NCI-H2107 (cell line): ENCODE results near the gene GMPR2.

Experiments used
- DNase-seq: peaks from one replicate; lab custom pipeline; 2025; lab: John Stamatoyannopoulos, UW

Gene GMPR2

GRCh38 chr14:24252289-24253124 is 19.8 kb downstream of the GMPR2 start:
- no peak for DNase-seq

DNA sequence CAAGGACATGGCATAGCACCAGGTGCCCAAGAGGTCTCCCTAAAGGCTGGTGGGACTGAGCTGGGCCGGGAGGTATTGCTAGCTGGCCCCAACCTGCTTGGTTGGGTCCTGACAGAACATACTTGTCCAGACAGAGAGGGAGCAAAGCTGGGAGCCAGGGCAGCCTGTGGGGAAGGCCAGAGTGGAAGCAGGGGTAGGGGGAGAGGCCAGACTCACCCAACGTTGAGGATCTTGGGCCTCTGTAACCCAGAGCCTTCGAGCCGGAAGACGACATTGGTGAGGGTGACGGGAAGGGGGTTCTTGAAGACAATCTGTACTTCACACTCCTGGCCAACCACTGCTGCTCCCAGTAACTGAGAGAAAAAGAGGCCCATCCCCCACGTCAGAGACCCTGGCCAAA is 21.2 kb downstream of the GMPR2 start:
- no peak for DNase-seq

DNA sequence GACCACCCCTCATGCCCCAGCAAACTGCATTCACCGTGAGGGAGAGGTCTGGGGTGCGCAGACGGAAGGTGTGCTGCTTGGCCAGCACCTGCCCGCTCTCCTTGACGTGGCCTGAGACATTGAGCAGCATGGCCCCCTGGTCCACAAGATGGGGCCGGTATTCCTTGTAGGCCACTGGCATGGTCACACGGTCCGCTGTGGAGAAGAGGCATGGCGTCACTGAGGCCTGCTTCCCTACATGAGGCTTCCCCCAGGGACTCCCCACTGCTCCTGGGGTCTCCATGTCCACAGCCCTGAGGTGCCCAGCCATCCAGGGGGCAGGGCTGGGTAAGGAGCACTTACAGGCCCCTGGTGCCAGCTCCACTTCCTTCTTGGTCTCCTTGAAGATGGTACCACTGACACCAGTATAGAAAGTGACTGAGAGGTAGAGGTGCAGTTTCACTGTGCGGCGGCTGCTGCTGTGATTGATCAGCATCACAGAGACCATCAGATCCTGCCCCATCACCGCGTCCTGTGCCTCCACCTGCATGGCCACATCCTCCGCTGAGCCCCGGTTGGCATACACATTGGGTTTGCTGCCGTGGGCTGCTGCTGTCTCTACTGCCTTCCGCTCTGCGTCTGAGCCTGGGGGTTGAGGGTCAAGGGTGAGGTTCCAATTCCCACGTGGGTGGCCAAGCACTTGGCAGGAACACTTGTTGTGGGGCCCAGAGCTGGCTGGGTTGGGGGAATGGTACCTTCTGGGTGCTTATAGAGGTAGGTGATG is 22.1 kb downstream of the GMPR2 start:
- no peak for DNase-seq

GRCh38 chr14:24255438-24255837 is 22.7 kb downstream of the GMPR2 start:
- DNase-seq = no peak

- no peak for DNase-seq
These were observed 23.4 kb downstream of the GMPR2 start for GRCh38 chr14:24255931-24256711.

- DNase-seq = no peak
These were observed 24.2 kb downstream of the GMPR2 start for GRCh38 chr14:24256960-24257359.

DNA sequence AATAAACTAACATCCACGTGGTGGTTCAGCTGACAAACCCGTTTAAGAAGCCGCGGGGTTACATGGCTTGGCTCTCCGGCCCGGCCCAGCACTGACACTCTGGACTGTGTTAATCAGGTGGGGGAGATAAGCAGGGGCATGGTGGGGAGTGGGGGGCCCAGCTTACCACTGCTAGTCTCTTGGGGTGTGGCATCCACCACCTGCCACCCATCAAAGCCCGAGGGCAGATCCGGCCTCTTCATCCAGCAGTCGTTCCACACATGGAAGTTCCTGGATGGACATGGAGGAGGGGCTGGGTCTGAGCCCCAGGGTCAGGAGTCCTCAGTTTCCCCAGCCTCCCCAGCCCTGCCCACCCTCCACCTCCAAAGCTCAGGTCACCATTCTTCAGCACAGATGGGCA is 25.4 kb downstream of the GMPR2 start:
- DNase-seq = no peak

DNA sequence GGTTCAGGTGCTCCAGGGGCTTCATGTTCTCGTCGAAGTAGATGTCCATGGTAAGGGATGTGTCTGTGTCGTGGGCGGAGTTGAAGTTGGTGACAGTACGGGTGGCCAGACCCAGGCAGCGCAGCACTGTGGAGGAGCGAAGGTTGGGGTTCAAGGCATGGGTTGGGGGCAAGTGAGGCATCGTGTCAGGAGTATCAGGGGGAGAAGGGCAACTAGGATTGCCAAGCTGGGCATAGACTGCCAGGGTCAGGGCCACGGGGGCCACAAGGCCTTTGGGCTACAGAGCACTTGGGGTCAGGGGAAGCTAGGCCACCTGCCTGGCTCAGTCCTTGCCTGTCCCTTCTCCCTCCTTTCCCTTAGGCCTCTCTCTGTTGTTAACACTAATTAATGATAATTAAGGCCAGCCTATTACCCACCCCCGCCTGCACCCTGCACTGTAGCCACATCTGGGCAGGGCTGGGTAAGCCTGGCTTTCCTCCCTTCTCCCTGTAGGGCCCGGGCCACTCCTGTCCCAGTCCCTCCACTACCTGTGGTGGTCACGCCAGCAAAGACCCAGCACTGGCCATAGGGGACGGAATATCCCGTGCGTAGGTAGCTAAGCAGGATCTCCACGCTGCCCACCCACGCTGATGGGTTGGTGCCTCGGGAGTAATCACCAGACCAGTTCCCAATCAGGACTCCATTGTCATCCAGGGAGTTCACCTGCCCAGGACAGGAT is 26.0 kb downstream of the GMPR2 start:
- no peak for DNase-seq

DNA sequence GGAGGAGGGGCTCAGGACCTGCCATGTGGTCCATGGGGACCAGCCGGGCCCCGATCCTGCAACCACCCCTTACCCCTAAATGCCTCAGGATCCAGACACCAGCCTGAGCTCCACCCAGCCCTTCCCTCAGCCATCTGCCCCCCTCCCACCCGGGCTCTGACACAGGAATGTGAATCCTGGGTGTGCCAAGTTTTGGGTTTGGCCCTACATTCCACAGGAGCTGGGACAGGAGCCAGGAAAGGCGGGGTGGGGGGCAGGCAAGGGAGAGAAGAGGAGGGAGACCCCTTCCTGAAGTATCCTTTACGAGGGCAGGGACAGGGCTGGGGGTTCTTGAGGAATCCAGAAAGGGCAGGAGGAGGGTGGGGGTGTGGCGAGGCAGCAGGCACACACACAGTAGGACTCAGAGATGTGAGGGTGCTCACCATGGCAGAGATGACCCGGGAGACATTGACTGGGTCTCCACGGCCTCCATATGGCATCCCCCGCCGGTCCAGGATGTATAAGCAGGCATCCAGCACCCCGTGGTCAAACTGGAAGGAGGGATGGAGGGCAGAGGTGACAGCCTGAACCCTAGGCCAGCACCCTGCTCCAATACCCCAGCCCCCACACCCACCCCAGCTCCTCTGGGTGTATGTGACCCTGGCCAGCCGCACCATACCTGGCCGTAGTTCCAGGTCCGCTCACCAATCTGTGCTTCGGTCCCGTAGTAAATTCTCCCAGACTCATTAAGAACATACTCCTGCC is 26.7 kb downstream of the GMPR2 start:
- DNase-seq = no peak

GRCh38 chr14:24260026-24260779 is 27.5 kb downstream of the GMPR2 start:
- no peak for DNase-seq

- no peak for DNase-seq
These were observed 28.0 kb downstream of the GMPR2 start for GRCh38 chr14:24260780-24261157.

GRCh38 chr14:24261256-24261968 is 28.7 kb downstream of the GMPR2 start:
- DNase-seq = no peak

DNA sequence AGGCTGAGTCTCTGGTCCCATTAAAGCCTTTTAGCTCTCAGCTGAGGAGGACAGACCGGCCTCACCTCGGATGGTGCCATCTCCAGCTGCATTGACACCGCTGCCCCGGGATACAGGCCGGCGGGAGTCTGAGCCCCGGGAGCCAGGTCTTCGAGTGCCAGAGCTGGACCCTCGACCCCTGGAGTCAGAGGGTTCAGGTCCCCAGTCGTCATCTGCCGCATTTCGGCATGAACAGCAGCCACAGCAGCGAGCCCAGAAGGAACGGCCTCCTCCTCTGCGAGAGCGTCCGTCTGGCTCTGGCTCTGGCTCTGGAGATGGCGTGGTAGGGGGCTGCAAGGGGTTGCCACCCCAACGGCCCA is 29.2 kb downstream of the GMPR2 start:
- no peak for DNase-seq

DNA sequence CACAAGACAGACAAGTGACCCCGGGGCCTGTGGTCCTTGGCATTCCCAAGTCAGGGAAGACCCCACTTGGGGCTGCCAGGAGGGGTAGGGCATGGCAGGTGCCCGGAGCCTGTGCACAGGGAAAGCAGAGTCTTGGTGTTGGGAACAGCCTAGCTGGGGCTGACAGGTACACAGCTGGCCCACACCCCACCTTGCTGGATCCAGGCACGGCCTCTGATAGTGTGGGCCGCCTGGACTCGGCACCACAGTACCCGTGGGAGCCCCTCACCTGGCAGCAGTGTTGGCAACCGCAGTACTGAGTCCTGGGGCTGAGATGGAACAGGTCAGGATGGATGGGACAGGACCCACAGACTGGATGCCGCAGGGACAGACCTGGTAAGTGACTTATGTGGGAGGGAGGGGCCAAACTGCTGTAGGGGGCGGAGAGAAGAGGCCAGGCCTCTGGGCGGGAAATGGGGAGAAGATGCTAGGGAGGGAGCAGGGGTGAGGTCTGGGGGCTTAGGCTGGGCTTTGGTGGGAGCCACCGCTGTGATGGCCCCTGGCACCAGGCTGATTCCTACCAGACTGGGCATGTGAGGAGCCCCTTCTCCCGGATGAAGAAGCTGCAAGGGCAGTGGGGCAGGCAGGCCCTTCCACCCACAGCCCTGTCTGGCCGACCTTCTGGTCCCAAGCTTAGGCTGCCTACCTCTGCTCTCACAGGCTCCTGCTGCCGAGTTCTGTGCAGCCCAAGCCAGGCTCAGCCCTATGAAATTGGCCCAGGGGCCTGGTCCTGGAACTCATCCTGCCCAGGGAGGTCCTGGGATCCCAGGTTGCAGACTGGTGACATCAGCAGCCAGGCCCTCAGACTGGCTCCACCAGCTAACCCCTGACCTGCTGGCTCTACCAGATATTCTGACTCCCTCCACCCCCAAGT is 30.3 kb downstream of the GMPR2 start, which contains the start of gene TGM1:
Gene TGM1 (minus strand): TSS at position 357 of the 913 bp plus-strand sequence. CDS start 825 bp downstream, outside the sequence.
- no peak for DNase-seq

DNA sequence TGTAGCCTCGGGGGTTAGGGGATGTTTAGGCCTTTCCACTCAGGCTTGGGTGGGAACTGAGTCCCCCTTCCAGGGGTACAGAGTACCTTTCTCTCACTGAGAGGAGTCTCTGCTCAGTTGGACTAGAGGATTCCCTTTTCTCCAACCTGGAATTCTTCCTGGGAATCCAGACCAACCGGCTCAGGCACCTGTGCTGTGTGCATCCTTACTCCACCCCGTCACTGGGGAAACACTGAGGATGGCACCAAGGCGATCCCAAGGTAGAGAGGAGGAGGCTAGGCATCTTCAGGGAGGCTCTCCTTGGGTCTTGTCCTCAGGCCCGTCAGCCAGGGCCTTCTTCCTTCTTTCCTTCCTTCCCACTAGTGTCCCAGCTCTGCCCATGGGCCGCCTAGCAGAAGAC is 31.1 kb downstream of the GMPR2 start:
- DNase-seq = no peak

DNA sequence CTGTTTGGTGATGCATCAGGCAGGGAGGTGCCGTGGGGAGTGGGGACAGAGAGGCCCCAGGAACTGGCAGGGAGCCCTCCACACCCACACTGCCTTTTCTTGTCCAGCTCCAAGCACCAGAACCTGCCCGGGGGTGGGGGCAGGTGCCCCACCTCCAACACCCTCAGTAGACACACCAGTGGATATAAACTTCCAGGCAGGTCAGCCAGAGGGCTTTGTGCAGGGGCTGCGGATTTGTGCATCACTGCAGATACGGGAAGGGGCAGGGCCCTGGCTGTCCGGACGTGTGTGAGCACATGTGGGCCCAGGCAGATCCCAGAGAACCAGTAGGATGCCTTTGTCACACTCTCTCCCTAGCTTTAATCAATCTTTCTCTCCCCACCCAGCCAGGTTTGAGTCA is 31.6 kb downstream of the GMPR2 start:
- no peak for DNase-seq

GRCh38 chr14:24266344-24267244 is 33.9 kb downstream of the GMPR2 start:
- DNase-seq = no peak

GRCh38 chr14:24267516-24267915 is 34.8 kb downstream of the GMPR2 start:
- no peak for DNase-seq
